Caco-2 (cell line): ENCODE data around the gene BAHCC1. TPM values are rescaled to one million over a fixed set of nuclear protein-coding genes. Genes with fewer than 3 reads are reported as not detected.
"Not testable (repeated sequence)": the region's sequence is repeated elsewhere in the genome, so short reads cannot be mapped to it uniquely, and the experiment has no call there.

Source experiments
- BruUV-seq: library from RNA; stranded (reverse); fragments of 400-500 nt; replicated peaks from 2 replicates; lab custom pipeline; 2021; lab: Mats Ljungman, UMichigan
- CTCF ChIA-PET: fragments of 300-600 bp; sonication (Branson Sonifier 250); formaldehyde crosslinking; loops from one replicate; lab custom pipeline; 2022; ENCODE audit warnings: antibody characterized with exemption; lab: Charles Lee
- POLR2A ChIA-PET: fragments of 300-600 bp; sonication (Branson Sonifier 250); formaldehyde crosslinking; loops from one replicate; lab custom pipeline; 2022; ENCODE audit warnings: antibody characterized with exemption; lab: Charles Lee
- DNase-seq, 2 experiments: peaks; one replicate each; pipeline versions ENCODE4 v3.0.0 to v3.0.0-alpha.2; 2020 to 2022
- H3K27me3 ChIP-seq: replicated peaks from 2 replicates; pipeline ENCODE4 v1.6.0; 2011; ENCODE audit warnings: low read length; ENCODE audit not compliant: control insufficient read depth, insufficient read depth
- H3K36me3 ChIP-seq: 2 replicates; pipeline ENCODE4 v1.5.1; 2011; ENCODE audit warnings: low read length; ENCODE audit not compliant: control insufficient read depth, insufficient read depth
- H3K4me1 ChIP-seq: fragments of 250-450 bp; sonication (Bioruptor Pico); 2 replicates; pipeline ENCODE4 v1.5.1; 2020; ENCODE audit warnings: mild to moderate bottlenecking
- H3K4me3 ChIP-seq: 2 replicates; pipeline ENCODE4 v1.5.1; 2011; ENCODE audit warnings: low read depth, mild to moderate bottlenecking, control low read depth, low read length
- H3K9me3 ChIP-seq: fragments of 250-450 bp; sonication (Bioruptor Pico); 2 replicates; pipeline ENCODE4 v1.5.1; 2020; ENCODE audit warnings: mild to moderate bottlenecking, moderate library complexity
- H3K27ac Mint-ChIP-seq: one replicate; pipeline ENCODE4 v1.8.0; 2022; ENCODE audit warnings: mixed read lengths; ENCODE audit not compliant: unreplicated experiment
- H3K27me3 Mint-ChIP-seq: one replicate; pipeline ENCODE4 v1.8.0; 2022; ENCODE audit warnings: mixed read lengths; ENCODE audit not compliant: insufficient read depth, unreplicated experiment
- H3K36me3 Mint-ChIP-seq: one replicate; pipeline ENCODE4 v1.8.0; 2022; ENCODE audit warnings: mild to moderate bottlenecking, mixed read lengths; ENCODE audit not compliant: insufficient read depth, unreplicated experiment
- H3K4me1 Mint-ChIP-seq: one replicate; pipeline ENCODE4 v1.8.0; 2022; ENCODE audit warnings: low read depth, mixed read lengths; ENCODE audit not compliant: unreplicated experiment
- H3K4me3 Mint-ChIP-seq: one replicate; pipeline ENCODE4 v1.8.0; 2022; ENCODE audit warnings: mild to moderate bottlenecking, moderate library complexity, mixed read lengths; ENCODE audit not compliant: unreplicated experiment
- H3K9me3 Mint-ChIP-seq: one replicate; pipeline ENCODE4 v1.8.0; 2022; ENCODE audit warnings: mixed read lengths; ENCODE audit not compliant: unreplicated experiment
- intact Hi-C: fragments of 100-400 bp; cut with micrococcal nuclease; formaldehyde crosslinking; loops from one replicate; pipeline ENCODE4 v1.10.0; 2022; ENCODE audit not compliant: unreplicated experiment
- total RNA-seq: library from RNA; stranded (reverse); gene quantifications from 2 replicates; pipeline ENCODE4 v1.2.3, GENCODE V29; 2022
- TF ChIP-seq, protein P1 (sequence below), 2 experiments: fragments of 200-600 bp in 1 of 2; IDR thresholded peaks; 1 replicate in 1 of 2; 2 replicates in 1 of 2; pipeline versions ENCODE4 v1.5.1 to v1.8.0; 2011 to 2022; ENCODE audit warnings: antibody characterized with exemption in 1 of 2, control low read depth in 1 of 2, inconsistent platforms in 1 of 2, low read depth in 1 of 2, low read length in 1 of 2, mild to moderate bottlenecking in 1 of 2, moderate library complexity in 1 of 2; ENCODE audit not compliant: insufficient read depth in 1 of 2, severe bottlenecking in 1 of 2, unreplicated experiment in 1 of 2

Gene BAHCC1
- total RNA-seq, 1 experiment from 2014 or later, result 10.2 TPM

DNA sequence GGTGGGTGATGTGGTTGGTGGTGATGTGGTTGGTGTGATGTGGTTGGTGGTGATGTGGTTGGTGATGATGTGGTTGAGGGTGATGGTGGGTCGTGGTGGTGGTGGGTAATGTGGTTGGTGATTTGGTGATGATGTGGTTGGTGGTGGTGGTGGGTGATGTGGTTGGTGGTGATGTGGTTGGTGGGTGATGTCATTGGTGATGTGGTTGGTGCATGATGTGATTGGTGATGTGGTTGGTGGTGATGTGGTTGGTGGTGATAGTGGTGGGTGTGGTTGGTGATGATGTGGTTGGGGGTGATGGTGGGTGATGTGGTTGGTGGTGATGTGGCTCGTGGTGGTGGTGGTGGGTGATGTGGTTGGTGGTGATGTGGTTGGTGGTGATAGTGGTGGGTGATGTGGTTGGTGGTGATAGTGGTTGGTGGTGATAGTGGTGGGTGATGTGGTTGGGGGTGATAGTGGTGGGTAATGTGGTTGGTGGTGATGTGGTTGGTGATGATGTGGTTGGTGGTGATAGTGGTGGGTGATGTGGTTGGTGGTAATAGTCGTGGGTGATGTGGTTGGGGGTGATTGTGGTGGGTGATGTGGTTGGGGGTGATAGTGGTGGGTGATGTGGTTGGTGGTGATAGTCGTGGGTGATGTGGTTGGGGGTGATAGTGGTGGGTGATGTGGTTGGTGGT lies 30.6 kb downstream of the BAHCC1 start:
- H3K4me3 Mint-ChIP-seq, H3K9me3 ChIP-seq, H3K36me3 ChIP-seq, BruUV-seq, H3K4me3 ChIP-seq, POLR2A ChIA-PET, DNase-seq, H3K27ac Mint-ChIP-seq, H3K4me1 Mint-ChIP-seq, intact Hi-C loops, H3K27me3 ChIP-seq, H3K4me1 ChIP-seq, CTCF ChIA-PET, H3K36me3 Mint-ChIP-seq, H3K27me3 Mint-ChIP-seq, H3K9me3 Mint-ChIP-seq: not testable (repeated sequence)

DNA sequence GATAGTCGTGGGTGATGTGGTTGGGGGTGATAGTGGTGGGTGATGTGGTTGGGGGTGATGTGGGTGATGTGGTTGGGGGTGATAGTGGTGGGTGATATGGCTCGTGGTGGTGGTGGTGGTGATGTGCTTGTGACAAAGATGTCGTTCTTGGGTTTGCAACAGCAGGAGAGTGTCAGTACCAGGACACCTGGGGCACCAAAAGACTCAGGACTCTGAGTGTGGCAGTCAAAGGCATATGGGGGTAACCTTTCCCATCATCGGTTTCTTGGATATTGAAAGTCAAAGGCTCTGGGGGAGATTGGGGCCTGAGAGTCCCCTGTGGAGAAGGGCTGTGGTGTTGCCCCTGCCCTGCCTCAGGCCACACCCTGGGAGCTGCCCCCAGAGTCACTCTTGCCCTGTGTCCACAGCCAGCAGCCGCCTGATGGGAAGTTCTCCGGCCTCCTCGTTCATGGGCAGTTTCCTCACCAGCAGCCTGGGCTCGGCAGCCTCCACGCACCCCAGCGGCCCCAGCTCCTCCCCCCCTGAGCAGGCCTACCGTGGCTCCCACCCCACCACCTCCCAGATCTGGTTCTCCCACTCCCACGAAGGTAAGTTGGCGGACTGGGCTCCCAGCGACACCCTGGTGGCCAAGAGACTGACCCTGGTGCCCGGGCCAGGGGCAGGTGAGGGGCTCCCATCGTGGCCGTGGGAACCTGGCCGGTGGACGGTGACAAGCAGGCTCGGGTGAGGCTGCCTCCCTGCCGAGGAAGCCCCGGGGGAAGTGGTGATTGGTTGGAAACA lies 31.3 kb downstream of the BAHCC1 start:
- Histone ChIP-seq H3K36me3 (no peaks in the 10 kb centered on the region), H3K27me3 (no peaks in the 10 kb centered on the region), H3K4me3 (no peak overlapping the region), H3K4me1 (no peaks in the 10 kb centered on the region), H3K9me3 (no peaks in the 10 kb centered on the region)
- ChIA-PET CTCF (no interaction called here), POLR2A (no interaction called here)
- no peak for DNase-seq
- H3K27ac Mint-ChIP-seq, result no peak overlapping the region
- no peaks in the 10 kb centered on the region for H3K4me1 Mint-ChIP-seq
- TF ChIP-seq, protein P1, sequence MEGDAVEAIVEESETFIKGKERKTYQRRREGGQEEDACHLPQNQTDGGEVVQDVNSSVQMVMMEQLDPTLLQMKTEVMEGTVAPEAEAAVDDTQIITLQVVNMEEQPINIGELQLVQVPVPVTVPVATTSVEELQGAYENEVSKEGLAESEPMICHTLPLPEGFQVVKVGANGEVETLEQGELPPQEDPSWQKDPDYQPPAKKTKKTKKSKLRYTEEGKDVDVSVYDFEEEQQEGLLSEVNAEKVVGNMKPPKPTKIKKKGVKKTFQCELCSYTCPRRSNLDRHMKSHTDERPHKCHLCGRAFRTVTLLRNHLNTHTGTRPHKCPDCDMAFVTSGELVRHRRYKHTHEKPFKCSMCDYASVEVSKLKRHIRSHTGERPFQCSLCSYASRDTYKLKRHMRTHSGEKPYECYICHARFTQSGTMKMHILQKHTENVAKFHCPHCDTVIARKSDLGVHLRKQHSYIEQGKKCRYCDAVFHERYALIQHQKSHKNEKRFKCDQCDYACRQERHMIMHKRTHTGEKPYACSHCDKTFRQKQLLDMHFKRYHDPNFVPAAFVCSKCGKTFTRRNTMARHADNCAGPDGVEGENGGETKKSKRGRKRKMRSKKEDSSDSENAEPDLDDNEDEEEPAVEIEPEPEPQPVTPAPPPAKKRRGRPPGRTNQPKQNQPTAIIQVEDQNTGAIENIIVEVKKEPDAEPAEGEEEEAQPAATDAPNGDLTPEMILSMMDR (IDR thresholded peaks at IDR 0.05; ENCODE audit: insufficient read depth in 1 of 2, low read depth in 1 of 2, low read length in 1 of 2, severe bottlenecking in 1 of 2, unreplicated experiment in 1 of 2), result no peak
- no peak overlapping the region for H3K4me3 Mint-ChIP-seq
- H3K36me3 Mint-ChIP-seq, result no peaks in the 10 kb centered on the region
- intact Hi-C loops, result no loop called here
- H3K9me3 Mint-ChIP-seq, result no peaks in the 10 kb centered on the region
- no TSS peak for BruUV-seq
- no peaks in the 10 kb centered on the region for H3K27me3 Mint-ChIP-seq

DNA sequence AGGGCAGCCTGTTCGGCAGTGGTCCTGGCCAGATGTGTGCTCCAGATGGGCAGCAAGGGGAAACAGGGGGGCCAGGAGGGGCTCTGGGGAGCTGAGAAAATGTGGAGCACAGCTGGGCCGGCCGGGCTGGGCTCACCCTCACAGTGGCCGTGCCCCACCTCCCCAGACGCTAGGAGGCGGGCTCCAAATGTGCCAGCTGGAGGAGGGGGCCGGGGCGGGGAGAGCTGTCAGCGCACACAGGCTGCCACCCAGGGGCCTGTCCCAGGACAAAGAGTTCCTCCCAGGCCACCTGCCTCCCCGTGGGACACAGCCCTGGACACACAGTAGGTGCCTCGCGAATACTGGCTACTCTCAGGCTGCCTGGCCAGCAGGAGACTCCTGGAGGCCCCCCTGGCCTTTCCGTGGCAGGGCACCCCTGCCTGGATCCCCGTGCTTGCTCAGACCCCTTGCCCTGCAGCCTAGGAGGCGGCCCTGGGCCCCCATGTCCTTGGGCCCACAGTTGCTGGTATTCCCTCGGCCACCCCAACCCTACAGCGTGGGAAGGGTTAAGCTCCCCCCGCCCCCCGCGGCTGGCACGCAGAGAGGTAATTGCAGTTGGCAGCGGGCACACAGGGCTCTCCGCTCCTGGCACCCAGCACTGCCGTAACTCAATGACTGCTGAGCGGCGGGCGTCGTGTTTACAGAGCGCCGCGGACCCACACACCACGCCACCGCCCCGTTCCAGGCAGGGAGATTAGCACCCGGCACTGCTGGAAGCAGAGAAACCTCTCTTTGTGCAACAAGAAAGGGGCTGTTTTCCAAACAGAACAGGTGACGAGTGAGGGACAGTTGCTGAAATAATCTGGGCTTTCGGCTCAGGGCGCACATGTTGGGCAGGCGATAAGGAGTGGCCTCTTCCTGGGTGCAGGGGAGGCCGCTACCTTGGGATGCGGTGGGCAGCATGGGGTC lies 32.2 kb downstream of the BAHCC1 start:
- intact Hi-C loops, result no loop called here
- Histone ChIP-seq H3K4me3 (no peak overlapping the region), H3K9me3 (no peaks in the 10 kb centered on the region), H3K36me3 (no peaks in the 10 kb centered on the region), H3K4me1 (no peaks in the 10 kb centered on the region), H3K27me3 (no peaks in the 10 kb centered on the region)
- DNase-seq, result no peak
- POLR2A ChIA-PET, result no interaction called here
- TF ChIP-seq, protein P1 (IDR thresholded peaks at IDR 0.05; ENCODE audit: insufficient read depth in 1 of 2, low read depth in 1 of 2, low read length in 1 of 2, severe bottlenecking in 1 of 2, unreplicated experiment in 1 of 2), result no peak
- H3K4me1 Mint-ChIP-seq, result no peaks in the 10 kb centered on the region
- no peaks in the 10 kb centered on the region for H3K27me3 Mint-ChIP-seq
- H3K36me3 Mint-ChIP-seq, result no peaks in the 10 kb centered on the region
- BruUV-seq, result no TSS peak
- H3K4me3 Mint-ChIP-seq, result no peak overlapping the region
- CTCF ChIA-PET, result no interaction called here
- no peak overlapping the region for H3K27ac Mint-ChIP-seq
- H3K9me3 Mint-ChIP-seq, result no peaks in the 10 kb centered on the region
